ENCODE data around the gene FBXL15. TPM values are rescaled to one million over a fixed set of nuclear protein-coding genes. Genes with fewer than 3 reads are reported as not detected.

Gene FBXL15
- polyA plus RNA-seq, 1 donor (not counting 4 experiments of a cell fraction or from before 2014, with no cell fraction given): 3.1 TPM

- H3K9me3 ChIP-seq (ENCODE audit: control insufficient read depth, low read depth, low read length): no peaks in the 10 kb centered on the region
- dilution Hi-C loops (cut with MboI; ENCODE audit: extremely low pct_ligation_motif_present, low sequenced_read_pairs): no loop called here
- H3K4me1 ChIP-seq (ENCODE audit: control insufficient read depth, extremely low read depth, insufficient read depth, low read length): peaks cover 16% of the 10 kb centered on the region
- peaks cover 12 to 13% of the 10 kb centered on the region in 2 experiments for H3K36me3 ChIP-seq (ENCODE audit: control insufficient read depth in 2 of 2, extremely low read depth in 1 of 2, insufficient read depth in 2 of 2, low read length in 2 of 2)
- H3K9ac ChIP-seq (ENCODE audit: control insufficient read depth, extremely low read depth, insufficient read depth, low read length): peak overlapping the region; percentile 87
- TF ChIP-seq CTCF (optimal IDR thresholded peaks at IDR 0.05 in 1 of 3, IDR thresholded peaks at IDR 0.05 in 1 of 3, conservative IDR thresholded peaks at IDR 0.05 in 1 of 3; ENCODE audit: extremely low read depth in 1 of 3, insufficient read depth in 2 of 3, low read length in 3 of 3) (peak in 2 of 3 experiments; percentile 78 to 98), EZH2 (IDR thresholded peaks at IDR 0.05; ENCODE audit: low read length) (no peak)
- H3K79me2 ChIP-seq (ENCODE audit: control insufficient read depth, insufficient read depth, low read length): peaks cover 11% of the 10 kb centered on the region
- peak overlapping the region; percentile 64 to 80 (median 71) for H3K4me3 ChIP-seq (ENCODE audit: control insufficient read depth in 2 of 3, extremely low read depth in 1 of 3, insufficient read depth in 2 of 3, low read depth in 1 of 3, low read length in 3 of 3)
- FAIRE-seq (no peak), DNase-seq (ENCODE audit: low read depth, low spot score) (no peak)
- no peaks in the 10 kb centered on the region for H3K27me3 ChIP-seq (ENCODE audit: control insufficient read depth, extremely low read depth, insufficient read depth, low read length)
- H3K27ac ChIP-seq (ENCODE audit: control insufficient read depth, insufficient read depth, low read length): peak overlapping the region; percentile 83
- peak overlapping the region; percentile 67 for H2AFZ ChIP-seq (ENCODE audit: control insufficient read depth, low read length)
- H4K20me1 ChIP-seq (ENCODE audit: control insufficient read depth, extremely low read depth, insufficient read depth, low read length): no peaks in the 10 kb centered on the region
- no peaks in the 10 kb centered on the region for H3K9me1 ChIP-seq (ENCODE audit: control insufficient read depth, extremely low read depth, insufficient read depth, low read length)
- peak overlapping the region; percentile 69 for H3K4me2 ChIP-seq (ENCODE audit: control insufficient read depth, extremely low read depth, insufficient read depth, low read depth, low read length)
These were observed 27.1 kb upstream of the FBXL15 start for GRCh38 chr10:102393411-102394078.

GRCh38 chr10:102394079-102394800 lies 26.4 kb upstream of the FBXL15 start:
- peak in 1 of 3 experiments; percentile 79 for TF ChIP-seq CTCF (optimal IDR thresholded peaks at IDR 0.05 in 1 of 3, IDR thresholded peaks at IDR 0.05 in 1 of 3, conservative IDR thresholded peaks at IDR 0.05 in 1 of 3; ENCODE audit: extremely low read depth in 1 of 3, insufficient read depth in 2 of 3, low read length in 3 of 3)
- no peak for TF ChIP-seq EZH2 (IDR thresholded peaks at IDR 0.05; ENCODE audit: low read length)
- no peaks in the 10 kb centered on the region for H4K20me1 ChIP-seq (ENCODE audit: control insufficient read depth, extremely low read depth, insufficient read depth, low read length)
- peaks cover 12 to 14% of the 10 kb centered on the region in 2 experiments for H3K36me3 ChIP-seq (ENCODE audit: control insufficient read depth in 2 of 2, extremely low read depth in 1 of 2, insufficient read depth in 2 of 2, low read length in 2 of 2)
- peak overlapping the region; percentile 83 for H3K27ac ChIP-seq (ENCODE audit: control insufficient read depth, insufficient read depth, low read length)
- peaks cover 16% of the 10 kb centered on the region for H3K4me1 ChIP-seq (ENCODE audit: control insufficient read depth, extremely low read depth, insufficient read depth, low read length)
- H3K79me2 ChIP-seq (ENCODE audit: control insufficient read depth, insufficient read depth, low read length): peaks cover 11% of the 10 kb centered on the region
- H2AFZ ChIP-seq (ENCODE audit: control insufficient read depth, low read length): peak overlapping the region; percentile 46
- peak overlapping the region; percentile 69 for H3K4me2 ChIP-seq (ENCODE audit: control insufficient read depth, extremely low read depth, insufficient read depth, low read depth, low read length)
- DNase-seq (ENCODE audit: low read depth, low spot score): peak; percentile 74
- H3K27me3 ChIP-seq (ENCODE audit: control insufficient read depth, extremely low read depth, insufficient read depth, low read length): no peaks in the 10 kb centered on the region
- H3K4me3 ChIP-seq (ENCODE audit: control insufficient read depth in 2 of 3, extremely low read depth in 1 of 3, insufficient read depth in 2 of 3, low read depth in 1 of 3, low read length in 3 of 3): peak overlapping the region; percentile 64 to 80 (median 71)
- peak overlapping the region; percentile 87 for H3K9ac ChIP-seq (ENCODE audit: control insufficient read depth, extremely low read depth, insufficient read depth, low read length)
- no peaks in the 10 kb centered on the region for H3K9me3 ChIP-seq (ENCODE audit: control insufficient read depth, low read depth, low read length)
- dilution Hi-C loops (cut with MboI; ENCODE audit: extremely low pct_ligation_motif_present, low sequenced_read_pairs): no loop called here
- no peak for FAIRE-seq
- H3K9me1 ChIP-seq (ENCODE audit: control insufficient read depth, extremely low read depth, insufficient read depth, low read length): no peaks in the 10 kb centered on the region

Measured in keratinocyte (primary cell).